IMR-90 (cell line): Measurements from ENCODE around the gene ISG20L2. TPM values are rescaled to one million over a fixed set of nuclear protein-coding genes. Genes with fewer than 3 reads are reported as not detected.

Experiments used
- ATAC-seq: fragments of 200-7000 bp; cut with Tn5 transposase; 2 replicates; pipeline ENCODE4 v1.9.1; 2020; ENCODE audit warnings: low read depth, mild to moderate bottlenecking, moderate library complexity
- BruUV-seq: library from RNA; stranded (reverse); fragments of 400-500 nt; replicated peaks from 2 replicates; lab custom pipeline; 2021; lab: Mats Ljungman, UMichigan
- CTCF ChIA-PET: fragments of 300-600 bp; formaldehyde crosslinking; extraction: SDS; loops from one replicate; lab custom pipeline; 2021; ENCODE audit warnings: antibody characterized with exemption; lab: Yijun Ruan, JAX
- POLR2A ChIA-PET: fragments of 300-600 bp; sonication (Branson Sonifier 250); formaldehyde crosslinking; loops from one replicate; lab custom pipeline; 2022; ENCODE audit warnings: antibody characterized with exemption; ENCODE audit not compliant: unreplicated experiment; lab: Charles Lee
- DNase-seq: peaks from one replicate; pipeline ENCODE4 v3.0.0; 2013
- H2AFZ ChIP-seq: replicated peaks from 2 replicates; pipeline ENCODE3; 2013; ENCODE audit warnings: low read length, mild to moderate bottlenecking; ENCODE audit not compliant: poor library complexity
- H2AK5ac ChIP-seq: 2 replicates; pipeline ENCODE4 v1.6.1; 2013; ENCODE audit warnings: low read depth, low read length, inconsistent platforms
- H2AK9ac ChIP-seq: replicated peaks from 2 replicates; pipeline ENCODE3; 2013; ENCODE audit warnings: mild to moderate bottlenecking, low read depth, low read length, moderate library complexity; ENCODE audit not compliant: poor library complexity
- H2BK120ac ChIP-seq: 2 replicates; pipeline ENCODE4 v1.6.1; 2013; ENCODE audit warnings: low read depth, low read length, inconsistent platforms
- H2BK15ac ChIP-seq: 3 replicates; pipeline ENCODE4 v1.6.1; 2013; ENCODE audit warnings: low read depth, low read length, inconsistent platforms
- H2BK20ac ChIP-seq: 2 replicates; pipeline ENCODE4 v1.6.1; 2013; ENCODE audit warnings: low read depth, mild to moderate bottlenecking, inconsistent platforms, low read length, moderate library complexity
- H2BK5ac ChIP-seq: 2 replicates; pipeline ENCODE4 v1.6.1; 2013; ENCODE audit warnings: mild to moderate bottlenecking, low read depth, low read length, inconsistent platforms; ENCODE audit not compliant: poor library complexity, severe bottlenecking
- H3K14ac ChIP-seq: replicated peaks from 2 replicates; pipeline ENCODE4 v1.6.1; 2013; ENCODE audit warnings: low read depth, low read length, inconsistent platforms
- H3K18ac ChIP-seq: 2 replicates; pipeline ENCODE4 v1.6.1; 2013; ENCODE audit warnings: low read depth, low read length, control low read depth
- H3K23ac ChIP-seq: 2 replicates; pipeline ENCODE4 v1.6.1; 2013; ENCODE audit warnings: low read depth, low read length, inconsistent platforms
- H3K27ac ChIP-seq: 2 replicates; pipeline ENCODE4 v1.5.1; 2013; ENCODE audit warnings: mild to moderate bottlenecking, control low read depth, low read length; ENCODE audit not compliant: insufficient read depth
- H3K27me3 ChIP-seq: 2 replicates; pipeline ENCODE4 v1.6.1; 2013; ENCODE audit warnings: low read length; ENCODE audit not compliant: control insufficient read depth, insufficient read depth
- H3K36me3 ChIP-seq: 2 replicates; pipeline ENCODE4 v1.6.1; 2013; ENCODE audit warnings: low read length, mixed read lengths; ENCODE audit not compliant: control insufficient read depth, insufficient read depth
- H3K4ac ChIP-seq: 2 replicates; pipeline ENCODE4 v1.6.1; 2013; ENCODE audit warnings: low read depth, low read length, inconsistent platforms
- H3K4me1 ChIP-seq: 2 replicates; pipeline ENCODE4 v1.6.1; 2013; ENCODE audit warnings: low read length, mixed read lengths; ENCODE audit not compliant: control insufficient read depth, insufficient read depth
- H3K4me2 ChIP-seq: 2 replicates; pipeline ENCODE4 v1.6.1; 2013; ENCODE audit warnings: low read depth, mild to moderate bottlenecking, control low read depth, low read length, moderate library complexity
- H3K4me3 ChIP-seq: 2 replicates; pipeline ENCODE4 v1.5.1; 2013; ENCODE audit warnings: low read depth, mild to moderate bottlenecking, control low read depth, low read length, moderate library complexity; ENCODE audit not compliant: insufficient read depth
- H3K56ac ChIP-seq: 2 replicates; pipeline ENCODE4 v1.6.1; 2013; ENCODE audit warnings: low read length, inconsistent platforms; ENCODE audit not compliant: insufficient read depth; ENCODE audit errors: extremely low read depth
- H3K79me1 ChIP-seq, 2 experiments: 2 replicates each; pipeline ENCODE4 v1.6.1; 2013; ENCODE audit warnings: low read length in 2 of 2, inconsistent platforms in 1 of 2, low read depth in 1 of 2
- H3K9ac ChIP-seq: 2 replicates; pipeline ENCODE4 v1.6.1; 2013; ENCODE audit warnings: low read depth, low read length, control low read depth
- H3K9me1 ChIP-seq: 2 replicates; pipeline ENCODE4 v1.6.1; 2013; ENCODE audit warnings: low read length, inconsistent platforms; ENCODE audit not compliant: insufficient read depth
- H3K9me3 ChIP-seq: 2 replicates; pipeline ENCODE4 v1.6.1; 2013; ENCODE audit warnings: low read length; ENCODE audit not compliant: control insufficient read depth, insufficient read depth
- H4K20me1 ChIP-seq: 2 replicates; pipeline ENCODE4 v1.6.1; 2013; ENCODE audit warnings: low read length, inconsistent platforms; ENCODE audit not compliant: insufficient read depth
- H4K5ac ChIP-seq: 2 replicates; pipeline ENCODE4 v1.6.1; 2013; ENCODE audit warnings: mild to moderate bottlenecking, low read depth, low read length, control low read depth
- H4K8ac ChIP-seq, 2 experiments: 2 replicates each; pipeline ENCODE4 v1.6.1; 2013; ENCODE audit warnings: low read depth in 2 of 2, low read length in 2 of 2, control low read depth in 1 of 2, inconsistent platforms in 1 of 2
- H4K91ac ChIP-seq: 2 replicates; pipeline ENCODE4 v1.6.1; 2013; ENCODE audit warnings: low read depth, low read length, inconsistent platforms; ENCODE audit not compliant: insufficient read depth
- BHLHE40 ChIP-seq: fragments of 150-350 bp; IDR thresholded peaks from 2 replicates; pipeline ENCODE4 v1.6.1; 2016; ENCODE audit warnings: mild to moderate bottlenecking, low read depth, low read length
- CHD1 ChIP-seq: IDR thresholded peaks from 2 replicates; pipeline ENCODE4 v1.6.1; 2012; ENCODE audit warnings: low read depth, low read length, improper control_type of control experiment
- FOS ChIP-seq: fragments of 150-350 bp; IDR thresholded peaks from 2 replicates; pipeline ENCODE4 v1.6.1; 2016; ENCODE audit warnings: low read depth, low read length
- MAFK ChIP-seq: IDR thresholded peaks from 2 replicates; pipeline ENCODE4 v1.6.1; 2012; ENCODE audit warnings: low read depth, low read length, improper control_type of control experiment
- MXI1 ChIP-seq: IDR thresholded peaks from 2 replicates; pipeline ENCODE4 v1.6.1; 2012; ENCODE audit warnings: low read depth, mild to moderate bottlenecking, low read length, moderate library complexity, borderline replicate concordance
- RAD21 ChIP-seq: IDR thresholded peaks from 2 replicates; pipeline ENCODE4 v1.6.1; 2012; ENCODE audit warnings: low read length, improper control_type of control experiment
- RCOR1 ChIP-seq: IDR thresholded peaks from 2 replicates; pipeline ENCODE4 v1.6.1; 2012; ENCODE audit warnings: mild to moderate bottlenecking, low read length, improper control_type of control experiment; ENCODE audit not compliant: insufficient replicate concordance
- SMC3 ChIP-seq: fragments of 150-350 bp; IDR thresholded peaks from 2 replicates; pipeline ENCODE4 v1.6.1; 2016; ENCODE audit warnings: low read depth, mild to moderate bottlenecking, antibody characterized with exemption, low read length, moderate library complexity
- WGBS, 2 experiments: methylation state at CpG; one replicate each; pipeline versions ENCODE4 v1.1.5 to v1.1.7; 2013; ENCODE audit warnings: missing lambda C conversion rate in 2 of 2; ENCODE audit not compliant: insufficient read length in 1 of 2; ENCODE audit errors: extremely low coverage in 2 of 2; 5-methylcytosine and 5-hydroxymethylcytosine counted together
- dilution Hi-C: fragments of 300-500 bp; cut with HindIII; formaldehyde crosslinking; loops from one replicate; pipeline ENCODE4 v1.14.3; 2018; ENCODE audit warnings: low sequenced_read_pairs; ENCODE audit not compliant: unreplicated experiment
- in situ Hi-C: fragments of 300-500 bp; cut with MboI; formaldehyde crosslinking; loops from 3 replicates; pipeline ENCODE4 v1.14.3; 2019; ENCODE audit warnings: low sequenced_read_pairs, inconsistent platforms, mixed read lengths
- intact Hi-C: fragments of 100-400 bp; cut with micrococcal nuclease; formaldehyde crosslinking; loops from 2 replicates; pipeline ENCODE4 v1.10.0; 2022
- polyA plus RNA-seq, 3 experiments: library from polyadenylated mRNA; depleted of rRNA; stranded (reverse); fragments of >200 nt; gene quantifications; 2 replicates each; pipeline ENCODE4 v1.2.3, GENCODE V29; 2012; ENCODE audit warnings: low replicate concordance in 1 of 3
- total RNA-seq: library from RNA; depleted of rRNA; stranded (reverse); fragments of >200 nt; gene quantifications from 2 replicates; pipeline ENCODE4 v1.2.3, GENCODE V29; 2012
- TF ChIP-seq, protein P1 (sequence below): fragments of 150-350 bp; IDR thresholded peaks from 2 replicates; pipeline ENCODE4 v1.6.1; 2017; ENCODE audit warnings: mild to moderate bottlenecking, antibody characterized with exemption, low read length, low read depth

ISG20L2 gene
- total and polyA plus RNA-seq, 2 of the 4 experiments (the other 2 are of a cell fraction), result 17.0 to 27.3 TPM

DNA sequence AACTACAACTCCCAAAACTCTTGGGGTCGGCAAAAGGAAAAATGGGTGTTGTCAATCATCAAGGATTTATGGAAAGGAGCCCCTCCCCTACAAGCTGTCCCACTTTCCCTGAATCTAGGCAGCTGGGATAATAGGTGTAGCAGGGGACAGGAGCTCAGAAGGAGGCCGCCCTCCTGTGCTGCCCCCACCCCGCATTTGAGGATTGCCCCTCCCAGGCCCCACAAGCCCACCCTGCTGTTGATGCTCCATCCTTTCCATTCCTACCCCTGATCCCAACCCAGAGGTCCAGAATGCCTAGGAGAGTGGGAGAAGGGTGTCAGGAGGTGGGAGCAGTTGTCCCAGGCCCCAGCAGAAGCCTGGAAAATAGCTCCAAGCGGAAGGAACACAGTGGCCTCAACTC lies 14.2 kb upstream of the ISG20L2 start:
- H3K23ac ChIP-seq, result no peak overlapping the region
- H2AFZ ChIP-seq, result no peak overlapping the region
- H2AK9ac ChIP-seq, result no peak overlapping the region
- in situ Hi-C loops (no loop called here), dilution Hi-C loops (no loop called here), intact Hi-C loops (no loop called here)
- no peak overlapping the region for H3K4ac ChIP-seq
- POLR2A ChIA-PET, result no interaction called here
- BruUV-seq, result no TSS peak
- H3K4me1 ChIP-seq, result peaks cover 12% of the 10 kb centered on the region
- H3K27ac ChIP-seq, result no peak overlapping the region
- H3K14ac ChIP-seq, result no peak overlapping the region
- H2BK15ac ChIP-seq, result no peak overlapping the region
- no peak for TF ChIP-seq MAFK
- TF ChIP-seq RCOR1, result no peak
- TF ChIP-seq SMC3, result no peak
- no peak for TF ChIP-seq CHD1
- TF ChIP-seq RAD21, result no peak
- TF ChIP-seq, protein P1, sequence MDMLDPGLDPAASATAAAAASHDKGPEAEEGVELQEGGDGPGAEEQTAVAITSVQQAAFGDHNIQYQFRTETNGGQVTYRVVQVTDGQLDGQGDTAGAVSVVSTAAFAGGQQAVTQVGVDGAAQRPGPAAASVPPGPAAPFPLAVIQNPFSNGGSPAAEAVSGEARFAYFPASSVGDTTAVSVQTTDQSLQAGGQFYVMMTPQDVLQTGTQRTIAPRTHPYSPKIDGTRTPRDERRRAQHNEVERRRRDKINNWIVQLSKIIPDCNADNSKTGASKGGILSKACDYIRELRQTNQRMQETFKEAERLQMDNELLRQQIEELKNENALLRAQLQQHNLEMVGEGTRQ, result no peak
- no peak for TF ChIP-seq BHLHE40
- no peak for TF ChIP-seq FOS
- TF ChIP-seq MXI1, result no peak
- H2AK5ac ChIP-seq, result no peak overlapping the region
- H3K9ac ChIP-seq, result no peak overlapping the region
- WGBS, 2 experiments, result 100% methylated on average over 1 of the region's 4 CpGs; no CpG with 5 or more reads in 1 of the 2 experiments
- H2BK120ac ChIP-seq, result no peak overlapping the region
- H4K5ac ChIP-seq, result no peak overlapping the region
- ATAC-seq (no peak), DNase-seq (no peak)
- no peak overlapping the region for H3K18ac ChIP-seq
- no peak overlapping the region for H3K4me2 ChIP-seq
- no peak overlapping the region for H4K91ac ChIP-seq
- H4K8ac ChIP-seq, result no peak overlapping the region
- H4K20me1 ChIP-seq, result 0 out of 2 replicates have a peak, but pooled peaks cover 11% of the 10 kb centered on the region
- peaks cover 10 to 74% of the 10 kb centered on the region in 2 experiments; a peak in 3 of 4 replicates for H3K79me1 ChIP-seq
- peaks cover 14% of the 10 kb centered on the region for H3K9me1 ChIP-seq
- peaks cover 28% of the 10 kb centered on the region for H3K36me3 ChIP-seq
- H3K4me3 ChIP-seq, result no peak overlapping the region
- CTCF ChIA-PET, result interaction anchor here (1.7 kb wide), 1 partner anchor 17 kb away, joined by 4 read pairs; no protein-coding TSS in a partner anchor
- no peaks in the 10 kb centered on the region for H3K27me3 ChIP-seq
- no peaks in the 10 kb centered on the region for H3K9me3 ChIP-seq
- H2BK5ac ChIP-seq, result no peak overlapping the region
- no peak overlapping the region for H3K56ac ChIP-seq
- no peak overlapping the region for H2BK20ac ChIP-seq
